Keratinocyte (primary cell): ENCODE measurements around the gene CPEB4. TPM values are rescaled to one million over a fixed set of nuclear protein-coding genes. Genes with fewer than 3 reads are reported as not detected.
A peak's percentile ranks its signal among the peaks of the same experiment; 100 is the strongest.

ENCODE experiments used
- DNase-seq: peaks from one replicate; pipeline ENCODE4 v3.0.0-alpha.2; 2011; ENCODE audit warnings: low read depth, missing footprints, low spot score
- FAIRE-seq: peaks from 2 replicates; lab custom pipeline; 2011; peaks lifted over from hg19 to GRCh38; lab: Jason Lieb, UNC
- H2AFZ ChIP-seq: 2 replicates; pipeline ENCODE4 v1.6.0; 2012; ENCODE audit warnings: low read length, control low read depth, inconsistent platforms; ENCODE audit not compliant: control insufficient read depth
- H3K27ac ChIP-seq: 2 replicates; pipeline ENCODE4 v1.5.1; 2011; ENCODE audit warnings: low read length; ENCODE audit not compliant: control insufficient read depth, insufficient read depth
- H3K27me3 ChIP-seq: 3 replicates; pipeline ENCODE4 v1.6.0; 2011; ENCODE audit warnings: low read length; ENCODE audit not compliant: control insufficient read depth, insufficient read depth; ENCODE audit errors: extremely low read depth
- H3K36me3 ChIP-seq, 2 experiments: 2 replicates in 1 of 2; 3 replicates in 1 of 2; pipeline ENCODE4 v1.5.1; 2011; ENCODE audit warnings: low read length in 2 of 2, mild to moderate bottlenecking in 1 of 2; ENCODE audit not compliant: control insufficient read depth in 2 of 2, insufficient read depth in 2 of 2; ENCODE audit errors: extremely low read depth in 1 of 2
- H3K4me1 ChIP-seq: 3 replicates; pipeline ENCODE4 v1.5.1; 2011; ENCODE audit warnings: low read length; ENCODE audit not compliant: control insufficient read depth, insufficient read depth; ENCODE audit errors: extremely low read depth
- H3K4me2 ChIP-seq: 3 replicates; pipeline ENCODE4 v1.6.0; 2011; ENCODE audit warnings: low read depth, low read length; ENCODE audit not compliant: control insufficient read depth, insufficient read depth; ENCODE audit errors: extremely low read depth
- H3K4me3 ChIP-seq, 3 experiments: fragments of 200-600 bp in 1 of 3; sonication (generic) in 1 of 3; 2 replicates in 2 of 3; 3 replicates in 1 of 3; pipeline ENCODE4 v1.5.1; 2011 to 2016; ENCODE audit warnings: low read length in 3 of 3, mild to moderate bottlenecking in 3 of 3, control low read depth in 2 of 3, inconsistent platforms in 1 of 3, low read depth in 1 of 3, mixed read lengths in 1 of 3, mixed run types in 1 of 3, moderate library complexity in 1 of 3; ENCODE audit not compliant: control insufficient read depth in 2 of 3, insufficient read depth in 2 of 3; ENCODE audit errors: extremely low read depth in 1 of 3
- H3K79me2 ChIP-seq: 2 replicates; pipeline ENCODE4 v1.6.0; 2012; ENCODE audit warnings: low read length; ENCODE audit not compliant: control insufficient read depth, insufficient read depth
- H3K9ac ChIP-seq: 3 replicates; pipeline ENCODE4 v1.6.0; 2011; ENCODE audit warnings: low read length; ENCODE audit not compliant: control insufficient read depth, insufficient read depth; ENCODE audit errors: extremely low read depth
- H3K9me1 ChIP-seq: 3 replicates; pipeline ENCODE4 v1.6.0; 2011; ENCODE audit warnings: low read length; ENCODE audit not compliant: control insufficient read depth, insufficient read depth; ENCODE audit errors: extremely low read depth
- H3K9me3 ChIP-seq: 2 replicates; pipeline ENCODE4 v1.5.1; 2012; ENCODE audit warnings: low read depth, low read length; ENCODE audit not compliant: control insufficient read depth
- H4K20me1 ChIP-seq: 3 replicates; pipeline ENCODE4 v1.6.0; 2011; ENCODE audit warnings: low read length; ENCODE audit not compliant: control insufficient read depth, insufficient read depth; ENCODE audit errors: extremely low read depth
- CTCF ChIP-seq, 3 experiments: IDR thresholded peaks in 1 of 3; conservative IDR thresholded peaks in 1 of 3; optimal IDR thresholded peaks in 1 of 3; 2 replicates in 2 of 3; 3 replicates in 1 of 3; pipeline versions ENCODE3 to v1.5.1; 2011; ENCODE audit warnings: low read length in 3 of 3, mild to moderate bottlenecking in 3 of 3, moderate library complexity in 2 of 3, control low read depth in 1 of 3, inconsistent platforms in 1 of 3; ENCODE audit not compliant: insufficient read depth in 2 of 3; ENCODE audit errors: extremely low read depth in 1 of 3
- EZH2 ChIP-seq: IDR thresholded peaks from one replicate; pipeline ENCODE4 v1.6.1; 2012; ENCODE audit warnings: inconsistent platforms, mild to moderate bottlenecking, low read length, moderate library complexity
- dilution Hi-C: fragments of 300-500 bp; cut with MboI; formaldehyde crosslinking; loops from one replicate; pipeline ENCODE4 v1.7.0; 2020; ENCODE audit warnings: low sequenced_read_pairs; ENCODE audit not compliant: extremely low pct_ligation_motif_present
- polyA plus RNA-seq, 5 experiments: library from polyadenylated mRNA; depleted of rRNA in 3 of 5; stranded (reverse) in 3 of 5; stranded (forward) in 1 of 5; unstranded in 1 of 5; fragments of >200 nt; gene quantifications; 1 replicate in 1 of 5; 2 replicates in 3 of 5; 3 replicates in 1 of 5; pipeline versions ENCODE4 v1.2.1 to v1.2.3, GENCODE V29; 2011 to 2012; ENCODE audit warnings: missing spikeins in 2 of 5, low read depth in 1 of 5, low replicate concordance in 1 of 5

CPEB4 gene
- polyA plus RNA-seq, 1 donor (not counting 4 experiments of a cell fraction or from before 2014, with no cell fraction given): 13.8 TPM

- Histone ChIP-seq H3K9me1 (no peaks in the 10 kb centered on the region), H3K79me2 (peaks cover 2% of the 10 kb centered on the region), H3K27me3 (no peaks in the 10 kb centered on the region), H3K4me2 (peak overlapping the region; percentile 99), H2AFZ (no peak overlapping the region), H3K9me3 (no peaks in the 10 kb centered on the region), H3K4me1 (peaks cover 20% of the 10 kb centered on the region), H3K36me3 (peaks cover 1 to 3% of the 10 kb centered on the region in 2 experiments), H3K27ac (peak overlapping the region; percentile 99), H3K9ac (peak overlapping the region; percentile 93), H4K20me1 (no peaks in the 10 kb centered on the region), H3K4me3 (peak overlapping the region; percentile 10 to 99 (median 43))
- dilution Hi-C loops: no loop called here
- peak; percentile 9 for DNase-seq
- no peak for FAIRE-seq
- no peak for TF ChIP-seq CTCF (optimal IDR thresholded peaks at IDR 0.05 in 1 of 3, IDR thresholded peaks at IDR 0.05 in 1 of 3, conservative IDR thresholded peaks at IDR 0.05 in 1 of 3; ENCODE audit: extremely low read depth in 1 of 3, insufficient read depth in 2 of 3, low read length in 3 of 3)
- TF ChIP-seq EZH2: no peak
These were observed 31.3 kb downstream of the CPEB4 start for GRCh38 chr5:173919443-173919842.

GRCh38 chr5:173920024-173920753 is 32.0 kb downstream of the CPEB4 start:
- no peak for FAIRE-seq
- dilution Hi-C loops: no loop called here
- peaks cover 2% of the 10 kb centered on the region for H3K79me2 ChIP-seq

More at GRCh38 chr5:173920024-173920753, 32.0 kb downstream of the CPEB4 start:
- no peaks in the 10 kb centered on the region for H3K9me1 ChIP-seq
- peak overlapping the region; percentile 48 for H3K27ac ChIP-seq
- no peak overlapping the region for H2AFZ ChIP-seq
- DNase-seq: no peak
- no peak for TF ChIP-seq CTCF (optimal IDR thresholded peaks at IDR 0.05 in 1 of 3, IDR thresholded peaks at IDR 0.05 in 1 of 3, conservative IDR thresholded peaks at IDR 0.05 in 1 of 3; ENCODE audit: extremely low read depth in 1 of 3, insufficient read depth in 2 of 3, low read length in 3 of 3)
- no peak for TF ChIP-seq EZH2
- no peaks in the 10 kb centered on the region for H3K27me3 ChIP-seq
- no peak overlapping the region for H3K9ac ChIP-seq
- peak overlapping the region in 1 of 3 experiments; percentile 99 for H3K4me3 ChIP-seq
- H3K4me2 ChIP-seq: peak overlapping the region; percentile 99
- H3K4me1 ChIP-seq: peaks cover 20% of the 10 kb centered on the region
- H3K36me3 ChIP-seq: peaks cover 1 to 3% of the 10 kb centered on the region in 2 experiments
- H3K9me3 ChIP-seq: no peaks in the 10 kb centered on the region
- no peaks in the 10 kb centered on the region for H4K20me1 ChIP-seq
